ENCODE results near the gene FUT3.
"Not testable (repeated sequence)": the region's sequence is repeated elsewhere in the genome, so short reads cannot be mapped to it uniquely, and the experiment has no call there.

FUT3 gene

DNA sequence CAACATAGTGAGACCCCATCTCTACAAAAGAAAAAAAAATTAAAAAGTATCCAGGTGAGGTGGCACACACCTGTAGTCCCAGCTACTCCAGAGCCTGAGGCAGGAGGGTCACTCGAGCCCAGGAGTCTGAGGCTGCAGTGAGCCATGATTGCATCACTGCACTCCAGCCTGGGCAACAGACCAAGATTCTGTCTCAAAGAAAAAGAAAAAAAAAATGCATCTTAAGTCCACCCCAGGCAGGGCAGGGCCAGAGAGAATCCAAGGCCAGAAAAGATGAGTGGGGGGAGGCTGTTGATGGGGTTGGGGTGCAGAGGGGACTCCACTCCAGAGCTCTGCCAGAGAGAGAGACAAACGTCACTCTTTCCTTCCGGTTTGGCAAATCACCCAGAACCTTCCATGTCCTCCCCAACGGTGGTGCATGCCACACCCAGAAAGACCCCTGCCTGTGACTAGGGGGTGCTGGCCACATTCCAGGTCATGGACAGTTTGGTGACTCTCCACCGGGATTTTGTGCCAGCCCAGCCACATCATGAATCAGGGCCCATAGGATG, 431 bp downstream of the FUT3 start:
- H3K27ac ChIP-seq: no peak overlapping the region
- H3K4me3 ChIP-seq (ENCODE audit: low read depth in 1 of 2, low read length in 1 of 2): no peak overlapping the region
- H3K27me3 ChIP-seq: no peaks in the 10 kb centered on the region
- H3K9me3 ChIP-seq: no peaks in the 10 kb centered on the region
- H3K36me3 ChIP-seq: no peaks in the 10 kb centered on the region
- TF ChIP-seq CTCF (IDR thresholded peaks at IDR 0.05): no peak
- peaks cover 0 to 5% of the 10 kb centered on the region in 2 experiments for H3K4me1 ChIP-seq (ENCODE audit: control insufficient read depth in 1 of 2, insufficient read depth in 1 of 2, low read depth in 1 of 2, low read length in 1 of 2)

GRCh38 chr19:5850189-5850588, 1.1 kb downstream of the FUT3 start:
- H3K36me3 ChIP-seq: no peaks in the 10 kb centered on the region
- H3K27me3 ChIP-seq: no peaks in the 10 kb centered on the region
- TF ChIP-seq CTCF (IDR thresholded peaks at IDR 0.05): no peak
- H3K4me3 ChIP-seq (ENCODE audit: low read depth in 1 of 2, low read length in 1 of 2): no peak overlapping the region
- H3K4me1 ChIP-seq (ENCODE audit: control insufficient read depth in 1 of 2, insufficient read depth in 1 of 2, low read depth in 1 of 2, low read length in 1 of 2): peaks cover 0 to 5% of the 10 kb centered on the region in 2 experiments
- no peaks in the 10 kb centered on the region for H3K9me3 ChIP-seq
- H3K27ac ChIP-seq: no peak overlapping the region

- H3K4me3 ChIP-seq (ENCODE audit: low read depth in 1 of 2, low read length in 1 of 2); H3K36me3 ChIP-seq; H3K27me3 ChIP-seq; H3K9me3 ChIP-seq; H3K4me1 ChIP-seq (ENCODE audit: control insufficient read depth in 1 of 2, insufficient read depth in 1 of 2, low read depth in 1 of 2, low read length in 1 of 2); H3K27ac ChIP-seq: not testable (repeated sequence)
Measured at GRCh38 chr19:5848621-5849020, 2.6 kb downstream of the FUT3 start.

DNA sequence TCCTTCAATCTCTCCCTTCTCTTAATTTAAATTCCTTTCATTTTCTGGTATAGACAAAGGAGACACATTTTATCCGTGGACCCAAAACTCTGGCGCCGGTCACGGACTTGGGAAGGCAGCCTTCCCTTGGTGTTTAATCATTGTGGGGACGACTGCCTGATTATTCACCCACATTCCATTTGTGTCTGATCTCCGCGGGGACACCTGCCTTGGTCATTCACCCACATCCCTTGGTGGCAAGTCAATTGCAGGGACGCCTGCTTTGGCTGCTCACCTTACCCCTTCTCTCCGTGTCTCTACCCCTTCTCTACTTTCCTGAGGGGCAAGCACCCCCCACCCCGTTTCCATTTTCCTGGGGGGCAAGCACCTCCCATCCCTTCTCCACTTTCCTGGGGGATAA, 3.4 kb downstream of the FUT3 start:
- H3K27me3 ChIP-seq; H3K9me3 ChIP-seq; H3K36me3 ChIP-seq; H3K4me1 ChIP-seq (ENCODE audit: control insufficient read depth in 1 of 2, insufficient read depth in 1 of 2, low read depth in 1 of 2, low read length in 1 of 2); H3K4me3 ChIP-seq (ENCODE audit: low read depth in 1 of 2, low read length in 1 of 2); H3K27ac ChIP-seq: not testable (repeated sequence)

DNA sequence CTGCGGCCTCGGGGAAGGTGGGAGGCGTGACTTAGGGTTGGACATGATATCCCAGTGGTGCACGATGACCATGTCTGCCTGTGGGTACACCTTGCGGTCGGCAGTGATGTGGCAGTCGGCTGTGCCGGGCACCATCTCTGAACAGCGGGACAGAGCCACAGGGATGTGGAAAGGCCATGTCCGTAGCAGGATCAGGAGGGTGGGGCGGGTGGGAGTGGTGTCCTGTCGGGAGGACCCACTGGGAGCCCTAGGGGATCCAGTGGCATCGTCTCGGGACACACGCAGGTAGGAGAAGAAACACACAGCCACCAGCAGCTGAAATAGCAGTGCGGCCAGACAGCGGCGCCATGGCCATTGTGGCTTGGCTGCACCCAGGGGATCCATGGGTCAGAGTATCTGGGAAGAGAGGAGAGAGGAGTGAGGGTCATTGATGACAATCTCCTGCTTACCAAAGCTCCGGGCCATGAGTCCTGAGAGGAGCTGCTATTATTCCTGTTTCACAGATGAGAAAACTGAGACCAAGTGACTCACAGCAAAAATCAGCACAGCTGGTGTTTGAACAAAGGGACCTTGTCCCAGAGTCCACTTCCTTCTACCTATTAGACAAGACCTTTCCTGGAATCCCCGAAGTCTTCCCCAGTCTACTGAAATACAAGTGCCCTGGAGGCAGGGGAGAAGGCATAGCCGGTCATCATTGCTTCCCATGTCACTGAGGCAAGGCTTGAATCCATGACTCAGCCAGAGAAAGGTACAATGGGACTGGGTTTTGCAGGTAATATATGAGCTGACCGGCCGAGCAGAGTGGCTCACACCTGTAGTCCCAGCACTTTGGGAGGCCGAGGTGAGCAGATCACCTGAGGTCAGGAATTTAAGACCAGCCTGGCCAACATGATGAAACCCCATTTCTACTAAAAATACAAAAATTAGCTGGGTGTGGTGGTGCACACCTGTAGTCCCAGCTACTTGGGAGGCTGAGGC, 6.5 kb downstream of the FUT3 start:
- Histone ChIP-seq H3K4me3 (ENCODE audit: low read depth in 1 of 2, low read length in 1 of 2) (no peak overlapping the region), H3K27me3 (no peaks in the 10 kb centered on the region), H3K27ac (no peak overlapping the region), H3K9me3 (no peaks in the 10 kb centered on the region), H3K36me3 (no peaks in the 10 kb centered on the region), H3K4me1 (ENCODE audit: control insufficient read depth in 1 of 2, insufficient read depth in 1 of 2, low read depth in 1 of 2, low read length in 1 of 2) (peaks cover 2% of the 10 kb centered on the region in 2 experiments)
- no peak for TF ChIP-seq CTCF (IDR thresholded peaks at IDR 0.05)

DNA sequence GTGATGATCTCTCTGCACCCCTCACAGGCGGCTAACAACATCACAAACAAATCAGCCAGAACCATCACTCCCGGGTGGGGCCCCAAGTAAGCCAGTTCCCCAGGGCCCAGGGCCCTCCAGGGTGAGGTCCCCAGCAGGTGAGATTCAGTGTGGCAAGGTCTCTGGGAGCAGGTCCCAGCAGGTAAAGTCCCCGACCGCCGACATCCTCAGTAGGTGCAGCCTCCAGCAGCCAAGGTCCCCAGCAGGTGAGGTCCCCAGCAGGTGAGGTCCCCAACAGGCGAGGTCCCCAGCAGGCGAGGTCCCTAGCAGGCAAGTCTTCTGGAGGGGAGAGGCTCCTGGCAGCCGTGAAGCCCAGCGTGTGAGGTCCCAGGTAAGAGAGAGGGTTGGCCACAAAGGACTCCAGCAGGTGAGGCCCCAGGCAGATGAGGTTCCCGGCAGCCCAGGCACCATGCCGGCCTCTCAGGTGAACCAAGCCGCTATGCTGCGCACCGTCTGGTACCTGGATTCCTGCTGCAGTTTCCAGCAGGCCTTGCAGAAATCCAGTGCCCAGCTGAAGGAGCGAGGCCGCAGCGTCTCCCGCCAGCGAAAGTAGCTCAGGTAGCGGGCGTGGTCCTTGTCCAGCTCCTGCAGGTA, 7.8 kb downstream of the FUT3 start:
- TF ChIP-seq CTCF (IDR thresholded peaks at IDR 0.05): no peak
- Histone ChIP-seq H3K27ac (no peak overlapping the region), H3K9me3 (no peaks in the 10 kb centered on the region), H3K27me3 (peaks cover 1% of the 10 kb centered on the region), H3K4me1 (ENCODE audit: control insufficient read depth in 1 of 2, insufficient read depth in 1 of 2, low read depth in 1 of 2, low read length in 1 of 2) (peaks cover 10 to 11% of the 10 kb centered on the region in 2 experiments), H3K4me3 (ENCODE audit: low read depth in 1 of 2, low read length in 1 of 2) (no peak overlapping the region), H3K36me3 (no peaks in the 10 kb centered on the region)

GRCh38 chr19:5841735-5842111, 9.5 kb downstream of the FUT3 start:
- H3K9me3 ChIP-seq; H3K4me3 ChIP-seq (ENCODE audit: low read depth in 1 of 2, low read length in 1 of 2); H3K27me3 ChIP-seq; H3K36me3 ChIP-seq; H3K27ac ChIP-seq: not testable (repeated sequence)
- H3K4me1 ChIP-seq (ENCODE audit: control insufficient read depth in 1 of 2, insufficient read depth in 1 of 2, low read depth in 1 of 2, low read length in 1 of 2): peaks cover 10 to 11% of the 10 kb centered on the region in 2 experiments
